Measurements from ENCODE around the gene TMPRSS3. TPM values are rescaled to one million over a fixed set of nuclear protein-coding genes. Genes with fewer than 3 reads are reported as not detected.

TMPRSS3 gene
- total RNA-seq, 2 donors from 2014 or later = 0.19 to 8.4 TPM

DNA sequence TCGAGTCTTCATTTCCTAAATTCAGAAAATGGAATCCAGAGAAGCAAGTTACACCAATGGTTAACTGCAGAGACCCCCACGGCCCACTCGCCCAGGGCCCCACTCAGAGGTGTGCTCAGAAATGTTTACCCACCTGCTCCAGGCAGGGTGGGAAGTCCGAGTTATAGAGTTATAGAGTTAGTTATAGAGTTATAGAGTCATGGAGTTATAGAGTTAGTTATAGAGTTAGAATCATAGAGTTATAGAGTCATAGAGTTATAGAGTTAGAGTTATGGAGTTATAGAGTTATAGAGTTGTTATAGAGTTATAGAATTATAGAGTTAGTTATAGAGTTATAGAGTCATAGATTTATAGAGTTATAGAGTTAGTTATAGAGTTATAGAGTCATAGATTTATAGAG, 39.5 kb upstream of the TMPRSS3 start:
- no peak for ATAC-seq
- H3K9me3 Mint-ChIP-seq = peaks cover 6% of the 10 kb centered on the region
- peaks cover 15% of the 10 kb centered on the region for H3K36me3 Mint-ChIP-seq
- H3K4me1 Mint-ChIP-seq (ENCODE audit: low read depth in 2 of 2) = peaks cover 19 to 22% of the 10 kb centered on the region in 2 donors
- H3K27ac Mint-ChIP-seq = peak overlapping the region in 1 of 2 donors; percentile 18
- no peak for DNase-seq (ENCODE audit: low spot score)
- H3K4me3 Mint-ChIP-seq = no peak overlapping the region
- peaks cover 46 to 53% of the 10 kb centered on the region in 2 donors for H3K27me3 Mint-ChIP-seq

DNA sequence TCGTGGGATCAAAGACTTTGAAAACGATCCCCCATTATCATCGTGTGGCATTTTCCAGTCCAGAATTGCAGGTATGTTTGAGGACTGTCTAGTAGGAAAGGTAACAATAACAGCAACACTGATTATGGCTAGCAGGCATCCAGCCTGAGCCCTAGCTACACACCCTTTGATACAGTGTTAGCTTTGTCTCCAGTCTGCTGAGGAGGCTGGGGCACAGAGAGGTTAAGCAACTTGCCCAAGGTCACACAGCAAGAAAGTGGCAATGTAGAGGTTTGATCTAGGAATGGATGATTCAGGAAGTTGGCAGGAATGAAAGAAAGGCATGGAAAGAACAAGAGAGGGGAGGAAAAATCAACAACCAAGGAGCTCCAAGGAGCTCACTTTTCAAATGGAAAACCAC, 39.0 kb upstream of the TMPRSS3 start:
- DNase-seq (ENCODE audit: low spot score) = no peak
- Mint-ChIP-seq H3K9me3 (peaks cover 6% of the 10 kb centered on the region), H3K36me3 (peaks cover 14% of the 10 kb centered on the region), H3K4me3 (no peak overlapping the region), H3K27me3 (peaks cover 44 to 51% of the 10 kb centered on the region in 2 donors), H3K27ac (peak overlapping the region in 1 of 2 donors; percentile 18), H3K4me1 (ENCODE audit: low read depth in 2 of 2) (peaks cover 16 to 17% of the 10 kb centered on the region in 2 donors)
- no peak for ATAC-seq

DNA sequence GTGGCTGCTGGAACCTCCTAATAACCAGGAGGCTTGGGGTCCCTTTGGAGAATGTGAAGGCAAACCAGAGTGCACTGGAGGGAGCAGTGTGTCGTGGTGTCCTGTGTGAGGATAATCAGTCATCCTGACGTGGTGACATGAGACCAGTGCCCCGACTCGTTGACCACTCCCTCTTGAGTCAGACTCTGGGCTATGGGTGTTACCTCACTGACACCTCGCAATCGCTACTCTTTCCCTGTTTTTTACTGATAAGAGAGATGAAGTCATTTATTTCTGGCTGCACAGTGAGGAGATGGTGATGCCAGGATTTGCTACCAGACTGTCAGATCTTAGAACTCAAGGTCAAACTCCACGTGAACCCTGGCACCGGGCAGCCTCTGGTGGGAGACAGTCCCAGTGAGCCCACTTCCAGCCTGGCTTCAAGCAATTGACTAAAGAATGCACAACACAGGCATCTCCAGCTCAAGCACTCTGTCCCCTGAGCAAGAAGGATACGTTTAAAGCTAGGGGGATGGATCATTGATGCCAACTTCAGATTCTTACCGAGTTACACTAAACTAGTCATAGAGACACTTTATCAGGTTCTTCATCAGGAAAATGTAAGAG, 38.2 kb upstream of the TMPRSS3 start:
- Mint-ChIP-seq H3K4me1 (ENCODE audit: low read depth in 2 of 2) (peaks cover 8 to 9% of the 10 kb centered on the region in 2 donors), H3K27me3 (peaks cover 35 to 45% of the 10 kb centered on the region in 2 donors), H3K27ac (peak overlapping the region in 1 of 2 donors; percentile 18), H3K9me3 (peaks cover 6% of the 10 kb centered on the region), H3K36me3 (peaks cover 8% of the 10 kb centered on the region), H3K4me3 (no peak overlapping the region)
- DNase-seq (ENCODE audit: low spot score) = no peak
- ATAC-seq = peak; percentile 66 to 77

DNA sequence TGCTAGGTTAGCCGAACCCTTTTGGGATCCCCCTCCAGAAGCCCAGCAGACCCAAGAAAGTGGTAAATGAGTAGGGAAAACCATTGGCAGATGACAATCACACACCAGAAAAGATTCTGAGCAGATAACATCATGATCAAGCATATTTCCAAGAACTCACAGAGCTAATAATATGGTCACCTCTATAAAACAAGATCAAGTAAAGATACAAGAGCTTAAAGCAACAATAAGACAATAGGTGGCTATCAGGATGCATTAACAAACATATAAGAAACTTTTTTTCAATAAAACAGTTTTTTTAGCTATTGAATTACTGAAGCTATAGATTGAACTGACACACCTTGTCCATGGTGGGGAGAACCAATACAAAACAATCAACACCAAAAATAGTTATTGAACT, 36.8 kb upstream of the TMPRSS3 start:
- ATAC-seq = no peak
- Mint-ChIP-seq H3K36me3 (peaks cover 8% of the 10 kb centered on the region), H3K27me3 (peaks cover 28 to 38% of the 10 kb centered on the region in 2 donors), H3K27ac (no peak overlapping the region), H3K9me3 (peaks cover 6% of the 10 kb centered on the region), H3K4me3 (no peak overlapping the region), H3K4me1 (ENCODE audit: low read depth in 2 of 2) (peaks cover 0 to 2% of the 10 kb centered on the region in 2 donors)
- DNase-seq (ENCODE audit: low spot score) = no peak

DNA sequence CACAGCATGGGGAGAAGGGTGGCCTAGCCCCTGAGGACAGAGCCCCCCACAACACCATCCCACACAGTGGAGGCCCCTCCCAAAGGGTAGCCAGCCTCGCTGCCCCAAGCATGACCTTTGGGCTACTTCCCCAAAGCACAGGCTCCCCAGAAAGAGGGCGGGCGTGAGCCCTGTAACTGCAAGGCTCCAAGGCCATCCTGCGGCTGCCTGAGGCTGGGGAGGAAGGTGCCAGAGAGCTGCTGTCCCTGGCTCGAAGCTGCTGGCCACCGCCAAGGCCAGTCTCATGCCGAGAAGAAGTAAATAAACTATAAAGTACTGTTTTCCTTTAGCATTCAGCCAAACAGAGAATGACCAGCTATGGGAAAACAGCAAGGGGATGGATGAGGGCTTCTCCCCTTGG, 35.3 kb upstream of the TMPRSS3 start:
- H3K4me1 Mint-ChIP-seq (ENCODE audit: low read depth in 2 of 2) = peaks cover 14 to 15% of the 10 kb centered on the region in 2 donors
- H3K9me3 Mint-ChIP-seq = peaks cover 6% of the 10 kb centered on the region
- ATAC-seq = no peak
- DNase-seq (ENCODE audit: low spot score) = no peak
- H3K36me3 Mint-ChIP-seq = peaks cover 8% of the 10 kb centered on the region
- H3K27ac Mint-ChIP-seq = peak overlapping the region in 1 of 2 donors; percentile 26
- no peak overlapping the region for H3K4me3 Mint-ChIP-seq
- peaks cover 28 to 35% of the 10 kb centered on the region in 2 donors for H3K27me3 Mint-ChIP-seq

DNA sequence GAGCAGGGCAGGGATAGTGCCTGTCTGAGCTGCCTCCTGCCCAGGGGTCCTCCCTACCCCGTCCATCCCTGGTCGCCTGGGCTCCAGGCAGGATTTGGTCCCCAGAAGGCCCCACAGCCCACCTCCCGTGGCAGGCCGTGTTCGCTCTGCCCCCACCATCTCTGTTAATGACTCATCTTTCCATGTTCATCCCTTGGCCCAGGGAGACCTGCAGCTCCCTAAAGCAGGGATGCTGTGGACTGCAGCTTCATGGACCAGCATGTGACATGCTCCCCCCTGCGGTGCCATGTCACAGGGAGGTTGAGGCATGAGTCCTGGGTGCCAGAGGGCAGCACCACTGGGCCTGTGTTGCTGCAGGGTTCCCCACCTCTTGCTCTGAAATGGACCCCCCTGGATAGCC, 34.7 kb upstream of the TMPRSS3 start:
- DNase-seq (ENCODE audit: low spot score) = no peak
- Mint-ChIP-seq H3K27me3 (peaks cover 28 to 37% of the 10 kb centered on the region in 2 donors), H3K4me3 (no peak overlapping the region), H3K27ac (no peak overlapping the region), H3K36me3 (peaks cover 11% of the 10 kb centered on the region), H3K4me1 (ENCODE audit: low read depth in 2 of 2) (peaks cover 19 to 20% of the 10 kb centered on the region in 2 donors), H3K9me3 (peaks cover 6% of the 10 kb centered on the region)
- no peak for ATAC-seq

DNA sequence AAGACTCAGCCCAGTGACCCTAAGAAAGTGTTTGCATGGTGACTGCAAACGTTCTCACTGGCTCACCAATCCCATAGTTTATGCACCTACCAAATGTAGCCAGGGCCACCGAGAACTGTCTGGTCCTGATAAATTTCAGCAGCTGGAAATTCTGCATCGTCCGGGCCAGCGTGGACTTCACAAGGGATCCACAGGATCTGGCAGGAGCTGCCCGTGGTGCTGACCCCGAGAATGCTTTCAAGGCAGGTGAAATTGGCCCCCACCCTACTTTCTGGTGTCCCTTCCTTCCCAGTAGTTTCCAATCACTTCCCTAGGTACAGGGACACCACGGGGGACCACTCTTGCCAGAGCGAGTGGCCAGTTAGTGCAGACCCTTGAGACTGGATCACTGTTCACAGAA, 34.0 kb upstream of the TMPRSS3 start:
- Mint-ChIP-seq H3K27me3 (peaks cover 22 to 36% of the 10 kb centered on the region in 2 donors), H3K9me3 (peaks cover 6% of the 10 kb centered on the region), H3K27ac (no peak overlapping the region), H3K4me3 (no peak overlapping the region), H3K4me1 (ENCODE audit: low read depth in 2 of 2) (peaks cover 25 to 27% of the 10 kb centered on the region in 2 donors), H3K36me3 (peaks cover 12% of the 10 kb centered on the region)
- no peak for DNase-seq (ENCODE audit: low spot score)
- ATAC-seq = no peak

- DNase-seq (ENCODE audit: low spot score) (no peak), ATAC-seq (no peak)
- Mint-ChIP-seq H3K36me3 (peaks cover 12% of the 10 kb centered on the region), H3K4me3 (no peak overlapping the region), H3K27me3 (peaks cover 19 to 27% of the 10 kb centered on the region in 2 donors), H3K4me1 (ENCODE audit: low read depth in 2 of 2) (peaks cover 32 to 35% of the 10 kb centered on the region in 2 donors), H3K27ac (no peak overlapping the region), H3K9me3 (peaks cover 6% of the 10 kb centered on the region)
Observed at GRCh38 chr21:42429021-42429420, 33.2 kb upstream of the TMPRSS3 start.

- ATAC-seq (no peak), DNase-seq (ENCODE audit: low spot score) (no peak)
- H3K4me1 Mint-ChIP-seq (ENCODE audit: low read depth in 2 of 2) = peaks cover 41 to 46% of the 10 kb centered on the region in 2 donors
- H3K4me3 Mint-ChIP-seq = no peak overlapping the region
- H3K27me3 Mint-ChIP-seq = peaks cover 18 to 23% of the 10 kb centered on the region in 2 donors
- H3K27ac Mint-ChIP-seq = peak overlapping the region in 1 of 2 donors; percentile 52
- peaks cover 12% of the 10 kb centered on the region for H3K36me3 Mint-ChIP-seq
- H3K9me3 Mint-ChIP-seq = peaks cover 6% of the 10 kb centered on the region
Observed at GRCh38 chr21:42427809-42428419, 32.1 kb upstream of the TMPRSS3 start.

DNA sequence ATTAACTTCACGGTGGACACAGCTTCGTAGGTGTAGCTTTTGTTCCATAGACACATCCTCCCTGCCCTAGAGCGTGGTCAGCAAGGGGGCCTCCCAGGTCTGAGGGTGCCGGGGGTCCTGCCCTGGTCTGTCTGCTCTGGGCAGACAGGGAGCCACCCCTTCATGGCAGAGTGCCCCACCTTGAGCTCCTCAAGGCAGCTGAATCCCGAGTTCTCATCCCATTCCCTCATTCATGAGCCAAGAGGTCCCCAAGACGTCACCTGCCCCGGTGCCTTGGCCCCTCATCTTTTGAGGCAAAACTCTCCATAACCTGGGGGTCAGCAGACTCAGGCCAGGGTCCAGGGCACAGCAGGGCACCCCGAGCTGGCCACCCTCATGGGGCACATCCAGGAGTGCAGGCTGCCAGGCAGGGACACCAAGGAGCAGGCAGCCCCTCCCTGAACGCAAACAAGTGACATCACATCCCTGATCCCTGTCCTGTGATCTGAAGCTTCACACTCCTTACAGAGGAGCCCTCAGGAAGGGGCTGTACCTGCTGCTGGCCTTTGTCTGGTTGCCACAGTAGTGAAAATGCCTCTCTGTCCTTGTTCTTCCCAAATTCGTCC, 31.1 kb upstream of the TMPRSS3 start:
- H3K36me3 Mint-ChIP-seq = peaks cover 4% of the 10 kb centered on the region
- no peak for ATAC-seq
- no peaks in the 10 kb centered on the region for H3K9me3 Mint-ChIP-seq
- peaks cover 49 to 55% of the 10 kb centered on the region in 2 donors for H3K4me1 Mint-ChIP-seq (ENCODE audit: low read depth in 2 of 2)
- peak overlapping the region in 1 of 2 donors; percentile 52 for H3K27ac Mint-ChIP-seq
- peaks cover 9 to 16% of the 10 kb centered on the region in 2 donors for H3K27me3 Mint-ChIP-seq
- no peak overlapping the region for H3K4me3 Mint-ChIP-seq
- DNase-seq (ENCODE audit: low spot score) = no peak

- Mint-ChIP-seq H3K27ac (no peak overlapping the region), H3K4me1 (ENCODE audit: low read depth in 2 of 2) (peaks cover 52 to 60% of the 10 kb centered on the region in 2 donors), H3K36me3 (peaks cover 7% of the 10 kb centered on the region), H3K9me3 (no peaks in the 10 kb centered on the region), H3K4me3 (peak overlapping the region; percentile 1), H3K27me3 (peaks cover 9 to 18% of the 10 kb centered on the region in 2 donors)
- DNase-seq (ENCODE audit: low spot score) (no peak), ATAC-seq (no peak)
Observed at GRCh38 chr21:42426424-42426823, 30.6 kb upstream of the TMPRSS3 start.

DNA sequence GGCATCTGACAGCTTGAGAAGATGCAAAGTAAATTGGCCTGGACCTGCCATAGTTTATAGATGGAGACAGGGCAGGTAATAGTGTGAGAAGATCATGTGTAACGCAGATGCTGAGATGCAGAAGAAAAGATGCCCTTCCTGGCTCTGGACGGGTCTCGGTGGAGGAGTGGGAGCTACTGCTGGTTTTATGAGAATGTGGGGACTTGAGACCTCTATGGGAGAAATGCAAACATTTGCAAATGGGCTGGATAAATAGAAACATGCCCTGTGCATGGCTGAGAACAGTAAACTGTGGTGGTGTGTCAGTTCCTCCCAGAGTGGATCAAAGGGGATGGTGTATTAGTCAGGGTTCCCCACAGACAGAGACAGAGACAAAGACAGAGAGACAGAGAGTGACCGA, 29.7 kb upstream of the TMPRSS3 start:
- Mint-ChIP-seq H3K27me3 (peaks cover 14 to 20% of the 10 kb centered on the region in 2 donors), H3K4me1 (ENCODE audit: low read depth in 2 of 2) (peaks cover 60 to 68% of the 10 kb centered on the region in 2 donors), H3K36me3 (peaks cover 13% of the 10 kb centered on the region), H3K9me3 (no peaks in the 10 kb centered on the region), H3K4me3 (peak overlapping the region; percentile 85), H3K27ac (peak overlapping the region; percentile 74 to 78)
- no peak for DNase-seq (ENCODE audit: low spot score)
- peak; percentile 48 to 62 for ATAC-seq

- H3K9me3 Mint-ChIP-seq = no peaks in the 10 kb centered on the region
- H3K27ac Mint-ChIP-seq = peak overlapping the region; percentile 74 to 78
- H3K27me3 Mint-ChIP-seq = peaks cover 19 to 22% of the 10 kb centered on the region in 2 donors
- ATAC-seq (peak; percentile 92 to 93), DNase-seq (ENCODE audit: low spot score) (peak; percentile 85)
- peak overlapping the region; percentile 85 for H3K4me3 Mint-ChIP-seq
- H3K36me3 Mint-ChIP-seq = peaks cover 13% of the 10 kb centered on the region
- peaks cover 62 to 73% of the 10 kb centered on the region in 2 donors for H3K4me1 Mint-ChIP-seq (ENCODE audit: low read depth in 2 of 2)
Observed at GRCh38 chr21:42424914-42425541, 29.2 kb upstream of the TMPRSS3 start.

All from natural killer cell treated with Interleukin-12 subunit alpha and Interleukin-12 subunit beta and Interleukin-15 and Interleukin-18, amount 100 ng/mL, for 72 hours (primary cell).